LNCaP clone FGC (cell line): ENCODE data around the gene KCNIP1.

ENCODE experiments used
- DNase-seq: peaks from one replicate; pipeline ENCODE4 v3.0.0-alpha.2; 2011; ENCODE audit warnings: low read depth
- H3K4me3 ChIP-seq: 2 replicates; pipeline ENCODE4 v1.5.1; 2011; ENCODE audit warnings: mild to moderate bottlenecking, low read depth, low read length, control low read depth
- TF ChIP-seq, protein P1 (sequence below): IDR thresholded peaks from 2 replicates; pipeline ENCODE4 v1.5.1; 2012; ENCODE audit warnings: mild to moderate bottlenecking; ENCODE audit not compliant: control insufficient read depth, insufficient read depth; ENCODE audit errors: extremely low read depth

Gene KCNIP1

DNA sequence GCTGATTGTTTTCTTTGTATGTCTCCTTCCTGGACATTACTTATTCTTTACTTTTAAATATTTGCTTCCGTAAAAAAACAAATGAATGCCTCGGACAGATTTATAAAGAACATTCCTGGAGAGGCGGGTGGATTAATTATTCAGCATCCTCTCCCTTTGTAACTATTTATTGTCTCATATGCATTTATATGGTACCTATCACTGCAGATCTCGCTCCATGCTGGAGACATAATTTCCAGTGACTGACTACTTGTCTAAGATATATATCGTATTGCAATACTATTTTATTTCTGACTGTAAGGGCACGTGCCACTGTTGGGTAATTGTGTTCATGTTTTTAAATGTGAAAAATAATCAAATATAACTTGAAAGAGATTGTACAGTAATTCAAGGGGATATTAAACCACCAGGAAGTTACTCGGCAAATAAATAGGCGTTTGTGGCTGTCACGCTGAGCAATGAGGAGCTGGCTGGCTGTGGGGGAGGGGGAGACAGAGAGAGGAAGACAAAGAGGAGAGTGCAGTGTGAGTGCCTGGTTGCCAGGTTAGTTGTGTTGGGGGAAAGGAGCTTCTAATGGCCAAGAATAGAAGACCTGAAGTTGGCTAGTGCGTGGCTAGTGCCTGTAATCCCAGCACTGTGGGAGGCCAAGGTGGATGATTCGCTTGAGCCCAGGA, 147.9 kb downstream of the KCNIP1 start:
- TF ChIP-seq, protein P1, sequence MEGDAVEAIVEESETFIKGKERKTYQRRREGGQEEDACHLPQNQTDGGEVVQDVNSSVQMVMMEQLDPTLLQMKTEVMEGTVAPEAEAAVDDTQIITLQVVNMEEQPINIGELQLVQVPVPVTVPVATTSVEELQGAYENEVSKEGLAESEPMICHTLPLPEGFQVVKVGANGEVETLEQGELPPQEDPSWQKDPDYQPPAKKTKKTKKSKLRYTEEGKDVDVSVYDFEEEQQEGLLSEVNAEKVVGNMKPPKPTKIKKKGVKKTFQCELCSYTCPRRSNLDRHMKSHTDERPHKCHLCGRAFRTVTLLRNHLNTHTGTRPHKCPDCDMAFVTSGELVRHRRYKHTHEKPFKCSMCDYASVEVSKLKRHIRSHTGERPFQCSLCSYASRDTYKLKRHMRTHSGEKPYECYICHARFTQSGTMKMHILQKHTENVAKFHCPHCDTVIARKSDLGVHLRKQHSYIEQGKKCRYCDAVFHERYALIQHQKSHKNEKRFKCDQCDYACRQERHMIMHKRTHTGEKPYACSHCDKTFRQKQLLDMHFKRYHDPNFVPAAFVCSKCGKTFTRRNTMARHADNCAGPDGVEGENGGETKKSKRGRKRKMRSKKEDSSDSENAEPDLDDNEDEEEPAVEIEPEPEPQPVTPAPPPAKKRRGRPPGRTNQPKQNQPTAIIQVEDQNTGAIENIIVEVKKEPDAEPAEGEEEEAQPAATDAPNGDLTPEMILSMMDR = no peak
- no peak overlapping the region for H3K4me3 ChIP-seq
- no peak for DNase-seq

DNA sequence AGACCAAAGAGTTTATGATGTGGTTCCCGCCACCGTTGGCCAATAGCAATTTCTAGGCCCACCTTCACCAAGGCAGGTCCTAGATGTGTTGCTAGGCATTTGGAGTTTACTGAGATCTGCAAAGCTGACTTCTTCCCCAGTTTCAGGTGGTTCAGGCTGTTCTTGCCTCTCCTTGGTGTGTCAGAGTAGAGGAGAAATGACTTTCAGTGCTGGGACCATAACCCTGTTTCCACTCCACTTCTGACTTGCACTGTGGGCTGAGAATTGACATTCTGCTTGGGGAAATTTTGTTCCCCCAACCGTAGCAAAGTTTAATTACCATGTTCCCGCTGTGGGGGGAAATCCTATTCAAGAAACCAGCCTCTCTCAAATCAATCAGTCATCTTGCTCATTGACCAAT, 151.7 kb downstream of the KCNIP1 start:
- DNase-seq = no peak
- H3K4me3 ChIP-seq = no peak overlapping the region
- TF ChIP-seq, protein P1 = no peak

DNA sequence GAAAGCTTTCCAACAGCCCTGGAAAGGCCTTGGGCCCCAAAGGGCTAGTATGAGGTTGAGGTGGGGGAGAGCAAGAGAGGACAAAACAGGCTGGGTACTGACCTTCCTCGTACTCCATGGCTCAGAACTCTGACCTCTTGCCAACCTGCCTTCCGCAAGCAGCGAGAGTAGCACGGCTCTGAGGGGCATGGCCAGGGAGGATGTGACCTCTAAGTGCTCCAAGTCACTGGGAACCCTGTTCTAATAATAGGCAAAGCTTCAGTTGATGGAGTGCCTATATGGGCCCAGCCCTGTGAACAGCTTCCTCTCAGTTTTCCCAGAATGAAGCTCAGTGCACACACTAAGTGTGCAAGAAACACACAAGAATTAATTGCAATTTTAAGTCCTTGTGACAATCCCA, 152.1 kb downstream of the KCNIP1 start:
- TF ChIP-seq, protein P1 = no peak
- DNase-seq = no peak
- no peak overlapping the region for H3K4me3 ChIP-seq

DNA sequence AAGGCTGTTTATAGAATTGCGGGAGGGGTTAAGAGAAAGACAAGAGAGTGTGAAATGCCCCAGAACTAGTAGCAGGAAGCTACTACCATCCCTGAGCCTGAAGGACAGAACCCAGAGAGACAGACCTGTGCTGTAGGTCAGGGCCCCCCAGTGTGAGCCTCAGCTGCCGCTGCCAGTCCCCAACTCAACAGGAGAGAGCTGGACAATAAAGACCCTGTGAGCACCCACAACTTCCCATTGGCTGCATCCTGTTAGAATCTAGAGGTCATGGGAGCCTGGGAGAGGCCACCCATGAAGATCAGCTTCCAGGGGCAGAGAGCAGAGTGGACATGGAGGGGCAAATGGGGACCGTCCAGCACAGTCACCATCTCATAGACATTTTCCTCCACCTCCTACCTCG, 152.5 kb downstream of the KCNIP1 start:
- TF ChIP-seq, protein P1 = no peak
- no peak overlapping the region for H3K4me3 ChIP-seq
- DNase-seq = no peak

DNA sequence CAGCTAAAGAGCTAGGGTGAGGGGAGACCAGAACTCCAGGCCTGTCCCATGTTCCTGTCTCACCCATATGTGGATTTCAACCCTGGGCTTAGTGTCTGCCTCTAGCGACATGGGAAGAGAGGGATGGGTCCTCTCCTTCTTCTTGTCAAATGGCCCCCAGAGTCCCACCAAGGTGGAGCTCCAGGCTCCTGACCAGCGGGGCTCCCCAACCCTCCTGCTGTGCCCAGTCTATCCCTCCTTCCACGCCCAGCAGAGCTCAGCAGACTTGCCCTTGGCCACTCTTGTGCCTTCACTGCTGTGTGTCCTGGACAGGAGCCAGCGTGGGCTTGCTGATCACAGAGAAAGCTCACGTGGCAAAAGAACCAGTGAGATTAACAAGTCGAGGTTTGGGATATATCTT, 156.7 kb downstream of the KCNIP1 start:
- DNase-seq = no peak
- H3K4me3 ChIP-seq = no peak overlapping the region
- TF ChIP-seq, protein P1 = no peak

DNA sequence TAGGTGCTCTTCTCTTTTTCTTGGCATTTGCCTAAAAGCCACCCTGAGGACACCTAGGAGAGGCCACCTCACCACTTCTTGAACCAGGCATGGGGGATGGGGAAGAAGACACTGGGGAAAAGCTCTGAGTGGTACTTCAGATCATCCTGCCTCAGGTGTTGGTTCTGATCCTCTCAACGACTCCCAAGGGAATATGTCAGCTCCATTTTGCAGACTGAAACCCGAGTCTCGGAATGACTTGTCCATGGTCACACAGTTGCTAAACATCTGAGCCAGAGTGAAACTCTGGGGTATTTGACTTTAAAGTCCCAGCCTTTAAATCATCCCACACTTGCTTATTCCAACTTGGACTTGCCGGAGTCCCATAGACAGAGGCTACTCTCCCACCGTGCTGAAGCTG, 159.1 kb downstream of the KCNIP1 start:
- no peak for DNase-seq
- H3K4me3 ChIP-seq = no peak overlapping the region
- TF ChIP-seq, protein P1 = no peak

DNA sequence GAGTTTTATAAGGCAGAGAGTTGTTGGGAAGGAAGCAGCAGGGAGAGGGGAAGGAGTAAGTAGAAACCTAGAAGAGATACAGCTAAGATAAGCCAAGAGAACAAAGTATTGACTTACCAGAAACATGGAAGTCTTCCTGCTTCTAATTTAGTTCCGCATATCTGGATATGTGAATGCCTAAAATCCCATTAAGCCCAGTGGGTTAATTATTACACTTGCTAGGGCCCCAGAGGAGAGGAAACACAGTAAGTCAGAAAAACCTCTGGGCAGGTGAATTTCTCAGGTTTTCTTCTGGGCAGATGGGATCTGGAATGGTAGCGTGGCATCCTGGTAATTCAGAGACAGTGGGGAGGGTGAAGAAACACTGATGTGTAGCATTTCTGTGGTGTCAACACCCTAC, 175.0 kb downstream of the KCNIP1 start:
- no peak overlapping the region for H3K4me3 ChIP-seq
- no peak for DNase-seq
- TF ChIP-seq, protein P1 = no peak
